ENCODE results near the gene BICC1.

GRCh38 chr10:58731276-58731675 lies 218.6 kb downstream of the BICC1 start:
- TF ChIP-seq CTCF (IDR thresholded peaks at IDR 0.05) (no peak), EZH2 (IDR thresholded peaks at IDR 0.05; ENCODE audit: borderline replicate concordance, insufficient read depth, low read depth, low read length, poor library complexity, severe bottlenecking) (no peak)

All from B cell (primary cell).